WTC11 (cell line): ENCODE measurements around the gene HOXB6. TPM values are rescaled to one million over a fixed set of nuclear protein-coding genes. Genes with fewer than 3 reads are reported as not detected.
A peak's percentile ranks its signal among the peaks of the same experiment; 100 is the strongest.

Experiments
- ATAC-seq: fragments of 200-7000 bp; cut with Tn5 transposase; 2 replicates; pipeline ENCODE4 v1.10.0; 2021; ENCODE audit warnings: mild to moderate bottlenecking, moderate library complexity
- CTCF ChIA-PET: fragments of 300-600 bp; sonication (Branson Sonifier 250); formaldehyde crosslinking; loops from one replicate; lab custom pipeline; 2021; ENCODE audit warnings: antibody characterized with exemption; lab: Charles Lee
- POLR2A ChIA-PET: fragments of 350-600 bp; sonication (Branson Sonifier 250); formaldehyde crosslinking; loops from one replicate; lab custom pipeline; 2021; ENCODE audit warnings: antibody characterized with exemption; lab: Charles Lee
- DNase-seq: peaks from one replicate; pipeline ENCODE4 v3.0.0; 2021; ENCODE audit warnings: low spot score
- H3K27ac Mint-ChIP-seq: 2 replicates; pipeline ENCODE4 v1.8.0; 2021; ENCODE audit warnings: mixed read lengths
- H3K27me3 Mint-ChIP-seq: 2 replicates; pipeline ENCODE4 v1.8.0; 2021; ENCODE audit warnings: low read depth, mild to moderate bottlenecking, moderate library complexity, mixed read lengths
- H3K36me3 Mint-ChIP-seq: 2 replicates; pipeline ENCODE4 v1.8.0; 2021; ENCODE audit warnings: mixed read lengths
- H3K4me1 Mint-ChIP-seq: 2 replicates; pipeline ENCODE4 v1.8.0; 2022; ENCODE audit warnings: mixed read lengths
- H3K4me3 Mint-ChIP-seq: 2 replicates; pipeline ENCODE4 v1.8.0; 2021; ENCODE audit warnings: mild to moderate bottlenecking, moderate library complexity, mixed read lengths
- H3K9me3 Mint-ChIP-seq: 2 replicates; pipeline ENCODE4 v1.8.0; 2021; ENCODE audit warnings: mixed read lengths
- AR ChIP-seq: fragments of 250-450 bp; sonication (Bioruptor Pico); IDR thresholded peaks from 2 replicates; pipeline ENCODE4 v1.9.0; 2021; ENCODE audit warnings: mild to moderate bottlenecking
- ARID4B ChIP-seq: sonication (generic); formaldehyde crosslinking; IDR thresholded peaks from 2 replicates; pipeline ENCODE4 v1.8.0; 2023; ENCODE audit warnings: missing genetic modification reagents, mild to moderate bottlenecking, borderline replicate concordance
- ATF1 ChIP-seq: sonication (generic); formaldehyde crosslinking; IDR thresholded peaks from 2 replicates; pipeline ENCODE4 v1.8.1; 2023; ENCODE audit warnings: mild to moderate bottlenecking, moderate library complexity, missing genetic modification reagents
- ATF6 ChIP-seq: sonication (generic); formaldehyde crosslinking; IDR thresholded peaks from 2 replicates; pipeline ENCODE4 v1.8.1; 2023; ENCODE audit warnings: mild to moderate bottlenecking, missing genetic modification reagents
- CREM ChIP-seq: sonication (generic); formaldehyde crosslinking; IDR thresholded peaks from 2 replicates; pipeline ENCODE4 v1.8.1; 2022; ENCODE audit warnings: mild to moderate bottlenecking, missing genetic modification reagents, moderate library complexity
- E2F4 ChIP-seq: sonication (generic); formaldehyde crosslinking; IDR thresholded peaks from 2 replicates; pipeline ENCODE4 v1.8.1; 2022; ENCODE audit warnings: low read depth, mild to moderate bottlenecking, moderate library complexity, missing genetic modification reagents, borderline replicate concordance
- FOXJ3 ChIP-seq: sonication (generic); formaldehyde crosslinking; IDR thresholded peaks from 2 replicates; pipeline ENCODE4 v1.9.0; 2021; ENCODE audit warnings: missing genetic modification reagents, mild to moderate bottlenecking, borderline replicate concordance
- GTF2I ChIP-seq: fragments of 250-450 bp; sonication (Bioruptor Pico); conservative IDR thresholded peaks from 2 replicates; pipeline ENCODE4 v1.4.0; 2021; ENCODE audit warnings: mild to moderate bottlenecking
- IRF2 ChIP-seq: sonication (generic); formaldehyde crosslinking; IDR thresholded peaks from 2 replicates; pipeline ENCODE4 v1.8.0; 2022; ENCODE audit warnings: low read depth, missing genetic modification reagents, borderline replicate concordance
- JAZF1 ChIP-seq: fragments of 250-450 bp; sonication (Bioruptor Pico); IDR thresholded peaks from 2 replicates; pipeline ENCODE4 v1.9.0; 2021; ENCODE audit warnings: moderate library complexity, mild to moderate bottlenecking, inconsistent platforms
- JUN ChIP-seq: sonication (generic); formaldehyde crosslinking; IDR thresholded peaks from 2 replicates; pipeline ENCODE4 v1.8.0; 2023; ENCODE audit warnings: mild to moderate bottlenecking, missing genetic modification reagents
- KAT7 ChIP-seq: sonication (generic); formaldehyde crosslinking; IDR thresholded peaks from 2 replicates; pipeline ENCODE4 v1.8.1; 2023; ENCODE audit warnings: missing genetic modification reagents, mild to moderate bottlenecking, borderline replicate concordance
- NFATC4 ChIP-seq: fragments of 250-450 bp; sonication (Bioruptor Pico); IDR thresholded peaks from 2 replicates; pipeline ENCODE4 v1.9.0; 2021; ENCODE audit warnings: mild to moderate bottlenecking
- NFYB ChIP-seq: sonication (generic); formaldehyde crosslinking; conservative IDR thresholded peaks from 2 replicates; pipeline ENCODE4 v1.8.0; 2022; ENCODE audit warnings: low read depth, missing genetic modification reagents
- SMAD4 ChIP-seq: sonication (generic); formaldehyde crosslinking; IDR thresholded peaks from 2 replicates; pipeline ENCODE4 v1.8.0; 2022; ENCODE audit warnings: mild to moderate bottlenecking, missing genetic modification reagents
- USF2 ChIP-seq: sonication (generic); formaldehyde crosslinking; IDR thresholded peaks from 2 replicates; pipeline ENCODE4 v1.8.1; 2023; ENCODE audit warnings: mild to moderate bottlenecking, missing genetic modification reagents, moderate library complexity
- ZNF219 ChIP-seq: sonication (generic); formaldehyde crosslinking; IDR thresholded peaks from 2 replicates; pipeline ENCODE4 v1.8.0; 2023; ENCODE audit warnings: missing genetic modification reagents, mild to moderate bottlenecking, borderline replicate concordance
- ZSCAN18 ChIP-seq: fragments of 250-450 bp; sonication (Bioruptor Pico); IDR thresholded peaks from 2 replicates; pipeline ENCODE4 v2.1.2; 2022; ENCODE audit warnings: mild to moderate bottlenecking, moderate library complexity
- total RNA-seq: library from RNA; stranded (reverse); gene quantifications from 3 replicates; pipeline ENCODE4 v1.2.3, GENCODE V29; 2021

Gene HOXB6
- total RNA-seq, 1 experiment from 2014 or later = not detected

- CTCF ChIA-PET = interaction anchor here (0.6 to 3.4 kb wide), 6 partner anchors 9 to 238 kb away, joined by 3 to 19 read pairs (median 4); no protein-coding TSS in a partner anchor
- ATAC-seq (no peak), DNase-seq (no peak)
- POLR2A ChIA-PET = no interaction called here
- Mint-ChIP-seq H3K4me3 (no peak overlapping the region), H3K27ac (no peak overlapping the region), H3K9me3 (no peaks in the 10 kb centered on the region), H3K36me3 (no peaks in the 10 kb centered on the region), H3K4me1 (peaks cover 26% of the 10 kb centered on the region), H3K27me3 (peaks cover 100% of the 10 kb centered on the region; the same call in 1 of the 2 replicates)
- TF ChIP-seq ZSCAN18 (CRISPR knock-in tag) = no peak
- no peak for TF ChIP-seq USF2 (CRISPR knock-in tag)
- no peak for TF ChIP-seq FOXJ3
- no peak for TF ChIP-seq ATF6
- no peak for TF ChIP-seq GTF2I (CRISPR knock-in tag)
- TF ChIP-seq JUN (CRISPR knock-in tag) = no peak
- no peak for TF ChIP-seq CREM (CRISPR knock-in tag)
- TF ChIP-seq E2F4 (CRISPR knock-in tag) = no peak
- TF ChIP-seq IRF2 (CRISPR knock-in tag) = no peak
- no peak for TF ChIP-seq NFATC4
Measured at GRCh38 chr17:48640858-48641180, 36.0 kb upstream of the HOXB6 start.

- H3K4me3 Mint-ChIP-seq = no peak overlapping the region
- POLR2A ChIA-PET = no interaction called here
- peaks cover 22% of the 10 kb centered on the region for H3K4me1 Mint-ChIP-seq
- H3K36me3 Mint-ChIP-seq = no peaks in the 10 kb centered on the region
- H3K9me3 Mint-ChIP-seq = no peaks in the 10 kb centered on the region
- peaks cover 100% of the 10 kb centered on the region; the same call in 1 of the 2 replicates for H3K27me3 Mint-ChIP-seq
- no peak overlapping the region for H3K27ac Mint-ChIP-seq
- CTCF ChIA-PET = interaction anchor here (0.6 to 3.4 kb wide), 5 partner anchors 9 to 239 kb away, joined by 3 to 19 read pairs (median 3); no protein-coding TSS in a partner anchor
- ATAC-seq (no peak), DNase-seq (no peak)
- no peak for TF ChIP-seq ZNF219 (CRISPR knock-in tag)
- no peak for TF ChIP-seq KAT7 (CRISPR knock-in tag)
- TF ChIP-seq SMAD4 (CRISPR knock-in tag) = no peak
- no peak for TF ChIP-seq NFYB (CRISPR knock-in tag)
- no peak for TF ChIP-seq JAZF1 (CRISPR knock-in tag)
Measured at GRCh38 chr17:48639982-48640857, 35.4 kb upstream of the HOXB6 start.

GRCh38 chr17:48639136-48639535 is 34.4 kb upstream of the HOXB6 start:
- H3K4me1 Mint-ChIP-seq = peaks cover 22% of the 10 kb centered on the region
- TF ChIP-seq ARID4B (CRISPR knock-in tag) = no peak
- no peak for TF ChIP-seq AR (CRISPR knock-in tag)
- no peak for TF ChIP-seq ATF1 (CRISPR knock-in tag)
- TF ChIP-seq, all 79 proteins: peak for 0
- ChIA-PET CTCF (no interaction called here), POLR2A (no interaction called here)
- peaks cover 100% of the 10 kb centered on the region; the same call in 1 of the 2 replicates for H3K27me3 Mint-ChIP-seq
- H3K27ac Mint-ChIP-seq = no peak overlapping the region
- no peaks in the 10 kb centered on the region for H3K36me3 Mint-ChIP-seq
- H3K9me3 Mint-ChIP-seq = no peaks in the 10 kb centered on the region
- ATAC-seq (0 out of 2 replicates have a peak, but pooled peaks have one; percentile 3), DNase-seq (no peak)
- no peak overlapping the region for H3K4me3 Mint-ChIP-seq
